Thoracic aorta (tissue), 2 donors: ENCODE results near the gene ACTL9. TPM values are rescaled to one million over a fixed set of nuclear protein-coding genes. Genes with fewer than 3 reads are reported as not detected.

Experiments
- ATAC-seq: fragments of 150-250 bp; one replicate; pipeline ENCODE4 v1.8.0; 2017; ENCODE audit warnings: low read depth; ENCODE audit not compliant: insufficient number of reproducible peaks, low FRiP score
- DNase-seq: peaks from one replicate; pipeline ENCODE4 v3.0.0-alpha.2; 2020; ENCODE audit warnings: low spot score
- H3K27ac ChIP-seq, 2 donors: fragments of 200-600 bp; sonication (generic); 1 replicate in 1 of 2; 2 replicates in 1 of 2; pipeline ENCODE4 v1.5.1; 2016; ENCODE audit warnings: mild to moderate bottlenecking in 2 of 2, moderate library complexity in 2 of 2
- H3K27me3 ChIP-seq: fragments of 200-600 bp; sonication (generic); replicated peaks from 2 replicates; pipeline ENCODE4 v1.6.0; 2016; ENCODE audit warnings: mild to moderate bottlenecking; ENCODE audit not compliant: insufficient read depth
- H3K36me3 ChIP-seq: fragments of 200-600 bp; sonication (generic); one replicate; pipeline ENCODE4 v1.5.1; 2016
- H3K4me1 ChIP-seq, 2 donors: fragments of 200-600 bp; sonication (generic); 1 replicate in 1 of 2; 2 replicates in 1 of 2; pipeline versions ENCODE4 v1.5.1 to v1.6.0; 2016; ENCODE audit warnings: low read depth in 2 of 2, mild to moderate bottlenecking in 1 of 2; ENCODE audit not compliant: control insufficient read depth in 1 of 2
- H3K4me3 ChIP-seq: fragments of 200-600 bp; sonication (generic); 2 replicates; pipeline ENCODE4 v1.5.1; 2016; ENCODE audit warnings: mild to moderate bottlenecking
- H3K9me3 ChIP-seq: fragments of 200-600 bp; sonication (generic); 2 replicates; pipeline ENCODE4 v1.5.1; 2016
- total RNA-seq, 2 donors: library from RNA; depleted of rRNA; stranded (reverse); fragments of >200 nt; gene quantifications; one replicate each; pipeline versions ENCODE4 v1.1.0 to v1.2.3, GENCODE V29; 2016
- TF ChIP-seq, protein P1 (sequence below): fragments of 200-600 bp; sonication (generic); IDR thresholded peaks from one replicate; pipeline ENCODE4 v1.5.1; 2019; ENCODE audit warnings: antibody characterized with exemption

Gene ACTL9
- total RNA-seq, 2 donors from 2014 or later = not detected

- H3K36me3 ChIP-seq = no peaks in the 10 kb centered on the region
- DNase-seq (no peak), ATAC-seq (no peak)
- H3K4me1 ChIP-seq = no peaks in the 10 kb centered on the region
- peak overlapping the region; percentile 31 for H3K4me3 ChIP-seq
- no peaks in the 10 kb centered on the region for H3K27me3 ChIP-seq
- no peak overlapping the region for H3K27ac ChIP-seq
- no peaks in the 10 kb centered on the region for H3K9me3 ChIP-seq
- TF ChIP-seq, protein P1, sequence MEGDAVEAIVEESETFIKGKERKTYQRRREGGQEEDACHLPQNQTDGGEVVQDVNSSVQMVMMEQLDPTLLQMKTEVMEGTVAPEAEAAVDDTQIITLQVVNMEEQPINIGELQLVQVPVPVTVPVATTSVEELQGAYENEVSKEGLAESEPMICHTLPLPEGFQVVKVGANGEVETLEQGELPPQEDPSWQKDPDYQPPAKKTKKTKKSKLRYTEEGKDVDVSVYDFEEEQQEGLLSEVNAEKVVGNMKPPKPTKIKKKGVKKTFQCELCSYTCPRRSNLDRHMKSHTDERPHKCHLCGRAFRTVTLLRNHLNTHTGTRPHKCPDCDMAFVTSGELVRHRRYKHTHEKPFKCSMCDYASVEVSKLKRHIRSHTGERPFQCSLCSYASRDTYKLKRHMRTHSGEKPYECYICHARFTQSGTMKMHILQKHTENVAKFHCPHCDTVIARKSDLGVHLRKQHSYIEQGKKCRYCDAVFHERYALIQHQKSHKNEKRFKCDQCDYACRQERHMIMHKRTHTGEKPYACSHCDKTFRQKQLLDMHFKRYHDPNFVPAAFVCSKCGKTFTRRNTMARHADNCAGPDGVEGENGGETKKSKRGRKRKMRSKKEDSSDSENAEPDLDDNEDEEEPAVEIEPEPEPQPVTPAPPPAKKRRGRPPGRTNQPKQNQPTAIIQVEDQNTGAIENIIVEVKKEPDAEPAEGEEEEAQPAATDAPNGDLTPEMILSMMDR = no peak
Observed at GRCh38 chr19:8664671-8665057, 33.9 kb downstream of the ACTL9 start.

DNA sequence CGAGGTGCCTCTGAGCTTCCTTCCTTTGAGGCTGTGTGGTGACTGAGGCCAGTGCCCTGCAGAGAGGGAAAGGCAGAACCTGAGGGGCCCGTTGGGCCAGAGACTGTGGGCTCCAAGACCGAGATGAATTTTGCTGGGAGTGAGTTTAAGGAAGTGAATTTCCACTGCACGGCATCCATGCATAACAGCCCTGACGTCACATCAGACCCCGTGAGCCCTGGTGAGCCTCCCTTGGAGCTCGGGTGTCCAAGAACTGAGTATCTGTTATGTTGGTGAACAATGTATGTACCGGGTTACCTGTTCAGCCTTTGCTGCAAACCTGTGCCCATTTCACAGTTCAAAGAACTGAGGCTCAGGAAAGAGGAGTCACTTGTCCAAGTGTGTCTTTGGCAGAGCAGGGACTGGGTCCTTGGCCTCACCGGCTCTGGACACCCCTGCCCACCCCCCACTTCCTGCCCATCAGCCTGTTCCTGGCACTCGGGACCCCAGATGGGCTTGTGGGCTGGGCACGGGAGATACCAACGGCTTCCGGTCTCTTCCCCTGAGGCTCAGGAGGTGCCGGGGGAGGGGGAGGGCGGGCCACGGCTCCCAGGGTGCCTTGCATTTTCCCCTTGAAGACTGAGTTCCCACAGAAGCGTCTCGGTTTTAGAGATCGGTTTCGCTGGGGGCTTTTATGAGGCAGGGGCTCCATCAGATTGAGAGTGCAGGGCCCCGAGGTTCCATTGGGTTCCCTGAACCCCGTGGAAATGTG lies 34.5 kb downstream of the ACTL9 start:
- DNase-seq = no peak
- TF ChIP-seq, protein P1 = no peak
- Histone ChIP-seq H3K4me3 (peak overlapping the region; percentile 31), H3K4me1 (no peaks in the 10 kb centered on the region), H3K9me3 (no peaks in the 10 kb centered on the region), H3K27me3 (no peaks in the 10 kb centered on the region), H3K27ac (no peak overlapping the region), H3K36me3 (no peaks in the 10 kb centered on the region)
- no peak for ATAC-seq

- DNase-seq = no peak
- no peaks in the 10 kb centered on the region for H3K27me3 ChIP-seq
Observed at GRCh38 chr19:8662263-8662662, 36.3 kb downstream of the ACTL9 start.

GRCh38 chr19:8659905-8660304 lies 38.7 kb downstream of the ACTL9 start:
- peaks cover 0 to under 1% of the 10 kb centered on the region in 2 donors for H3K4me1 ChIP-seq
- TF ChIP-seq, protein P1 = no peak
- H3K4me3 ChIP-seq = no peak overlapping the region
- ATAC-seq = no peak
- H3K9me3 ChIP-seq = no peaks in the 10 kb centered on the region
- no peaks in the 10 kb centered on the region for H3K27me3 ChIP-seq
- no peaks in the 10 kb centered on the region for H3K36me3 ChIP-seq
- DNase-seq = no peak
- H3K27ac ChIP-seq = no peak overlapping the region

More at GRCh38 chr19:8662263-8662662, 36.3 kb downstream of the ACTL9 start:
- Histone ChIP-seq H3K9me3 (no peaks in the 10 kb centered on the region), H3K27ac (no peak overlapping the region), H3K4me1 (no peaks in the 10 kb centered on the region), H3K4me3 (no peak overlapping the region), H3K36me3 (no peaks in the 10 kb centered on the region)
- no peak for ATAC-seq
- TF ChIP-seq, protein P1 = no peak

GRCh38 chr19:8657869-8658268 lies 40.7 kb downstream of the ACTL9 start:
- ATAC-seq = no peak
- Histone ChIP-seq H3K9me3 (no peaks in the 10 kb centered on the region), H3K36me3 (no peaks in the 10 kb centered on the region), H3K27me3 (no peaks in the 10 kb centered on the region), H3K4me1 (peaks cover 0 to 4% of the 10 kb centered on the region in 2 donors), H3K27ac (no peak overlapping the region), H3K4me3 (no peak overlapping the region)
- DNase-seq = no peak
- TF ChIP-seq, protein P1 = no peak
